H9 (cell line): ENCODE results near the gene GPR107. TPM values are rescaled to one million over a fixed set of nuclear protein-coding genes. Genes with fewer than 3 reads are reported as not detected.

Source experiments
- DNase-seq: peaks from one replicate; pipeline ENCODE4 v3.0.0-alpha.2; 2017
- H2AFZ ChIP-seq: one replicate; pipeline ENCODE4 v1.6.1; 2013; ENCODE audit warnings: mild to moderate bottlenecking, low read length, control low read depth, moderate library complexity
- H2AK5ac ChIP-seq: 2 replicates; pipeline ENCODE4 v1.6.1; 2013; ENCODE audit warnings: low read length, control low read depth, mixed read lengths; ENCODE audit not compliant: insufficient read length
- H2BK120ac ChIP-seq: one replicate; pipeline ENCODE4 v1.6.1; 2013; ENCODE audit warnings: low read depth, mild to moderate bottlenecking, low read length, control low read depth, inconsistent platforms; ENCODE audit not compliant: poor library complexity, severe bottlenecking
- H2BK12ac ChIP-seq: 2 replicates; pipeline ENCODE4 v1.6.1; 2013; ENCODE audit warnings: low read length, control low read depth, mixed read lengths, low read depth; ENCODE audit not compliant: insufficient read length
- H2BK15ac ChIP-seq: 2 replicates; pipeline ENCODE4 v1.6.1; 2013; ENCODE audit warnings: low read depth, low read length, control low read depth
- H2BK20ac ChIP-seq: one replicate; pipeline ENCODE4 v1.6.1; 2013; ENCODE audit warnings: low read depth, mild to moderate bottlenecking, low read length, control low read depth, inconsistent platforms; ENCODE audit not compliant: poor library complexity, severe bottlenecking
- H2BK5ac ChIP-seq: 2 replicates; pipeline ENCODE4 v1.6.1; 2013; ENCODE audit warnings: low read length, control low read depth, mixed read lengths; ENCODE audit not compliant: insufficient read length
- H3K14ac ChIP-seq: 2 replicates; pipeline ENCODE4 v1.6.1; 2013; ENCODE audit warnings: low read length, control low read depth; ENCODE audit not compliant: insufficient read depth
- H3K18ac ChIP-seq: 2 replicates; pipeline ENCODE4 v1.6.1; 2013; ENCODE audit warnings: low read depth, mild to moderate bottlenecking, mixed read lengths, low read length, control low read depth; ENCODE audit not compliant: insufficient read length
- H3K23ac ChIP-seq: 2 replicates; pipeline ENCODE4 v1.6.1; 2013; ENCODE audit warnings: low read length, control low read depth, mixed read lengths, low read depth; ENCODE audit not compliant: insufficient read length
- H3K23me2 ChIP-seq: 2 replicates; pipeline ENCODE4 v1.6.1; 2013; ENCODE audit warnings: low read depth, mild to moderate bottlenecking, mixed read lengths, low read length, control low read depth; ENCODE audit not compliant: insufficient read length, poor library complexity, severe bottlenecking
- H3K27ac ChIP-seq: 2 replicates; pipeline ENCODE4 v1.5.1; 2013; ENCODE audit warnings: low read length, control low read depth, mixed read lengths, low read depth; ENCODE audit not compliant: insufficient read length
- H3K27me3 ChIP-seq: 2 replicates; pipeline ENCODE4 v1.6.1; 2013; ENCODE audit warnings: low read length, control low read depth, inconsistent platforms; ENCODE audit not compliant: insufficient read depth
- H3K4ac ChIP-seq: 2 replicates; pipeline ENCODE4 v1.6.1; 2013; ENCODE audit warnings: low read depth, mild to moderate bottlenecking, control low read depth, inconsistent platforms, low read length, moderate library complexity
- H3K4me1 ChIP-seq: 2 replicates; pipeline ENCODE4 v1.6.1; 2013; ENCODE audit warnings: low read length, control low read depth, inconsistent platforms; ENCODE audit not compliant: insufficient read depth
- H3K4me2 ChIP-seq: 2 replicates; pipeline ENCODE4 v1.6.1; 2013; ENCODE audit warnings: low read length, control low read depth, mixed read lengths; ENCODE audit not compliant: insufficient read length, insufficient read depth
- H3K56ac ChIP-seq: 2 replicates; pipeline ENCODE4 v1.6.1; 2013; ENCODE audit warnings: low read depth, mild to moderate bottlenecking, mixed read lengths, low read length, control low read depth; ENCODE audit not compliant: insufficient read length
- H3K79me1 ChIP-seq: 2 replicates; pipeline ENCODE4 v1.6.1; 2013; ENCODE audit warnings: low read depth, mild to moderate bottlenecking, moderate library complexity, low read length, control low read depth, inconsistent platforms; ENCODE audit not compliant: insufficient read depth, poor library complexity, severe bottlenecking
- H3K79me2 ChIP-seq: 2 replicates; pipeline ENCODE4 v1.6.1; 2013; ENCODE audit warnings: low read length, control low read depth, inconsistent platforms; ENCODE audit not compliant: insufficient read depth
- H3K9ac ChIP-seq: 2 replicates; pipeline ENCODE4 v1.6.1; 2013; ENCODE audit warnings: low read length, control low read depth, mixed read lengths; ENCODE audit not compliant: insufficient read length; ENCODE audit errors: extremely low read depth
- H3K9me3 ChIP-seq: one replicate; pipeline ENCODE4 v1.6.1; 2013; ENCODE audit warnings: low read depth, low read length, inconsistent platforms; ENCODE audit not compliant: control insufficient read depth
- H3T11ph ChIP-seq: one replicate; pipeline ENCODE4 v1.6.1; 2013; ENCODE audit warnings: mild to moderate bottlenecking, low read length, control low read depth, inconsistent platforms
- H4K20me1 ChIP-seq: one replicate; pipeline ENCODE4 v1.6.1; 2013; ENCODE audit not compliant: control insufficient read depth, insufficient read length, insufficient read depth
- H4K5ac ChIP-seq: 2 replicates; pipeline ENCODE4 v1.6.1; 2013; ENCODE audit warnings: low read depth, mild to moderate bottlenecking, mixed read lengths, low read length, control low read depth; ENCODE audit not compliant: insufficient read length
- H4K8ac ChIP-seq: replicated peaks from 2 replicates; pipeline ENCODE4 v1.6.1; 2013; ENCODE audit warnings: low read length, control low read depth, mixed read lengths, low read depth; ENCODE audit not compliant: insufficient read length
- H4K91ac ChIP-seq: 2 replicates; pipeline ENCODE4 v1.6.1; 2013; ENCODE audit warnings: low read depth, mild to moderate bottlenecking, moderate library complexity, mixed read lengths, low read length, control low read depth; ENCODE audit not compliant: insufficient read length
- H3K27ac Mint-ChIP-seq, 3 experiments: 2 replicates in 2 of 3; 3 replicates in 1 of 3; pipeline ENCODE4 v1.8.0; 2020 to 2021; ENCODE audit warnings: mixed read lengths in 3 of 3, mild to moderate bottlenecking in 1 of 3, moderate library complexity in 1 of 3
- H3K27me3 Mint-ChIP-seq: 2 replicates; pipeline ENCODE4 v1.8.0; 2021; ENCODE audit warnings: low read depth, mild to moderate bottlenecking, moderate library complexity, mixed read lengths
- H3K36me3 Mint-ChIP-seq, 3 experiments: 2 replicates in 2 of 3; 3 replicates in 1 of 3; pipeline ENCODE4 v1.8.0; 2020 to 2021; ENCODE audit warnings: low read depth in 3 of 3, mixed read lengths in 3 of 3; ENCODE audit not compliant: insufficient read depth in 1 of 3
- H3K4me1 Mint-ChIP-seq, 2 experiments: 2 replicates each; pipeline ENCODE4 v1.8.0; 2020; ENCODE audit warnings: mixed read lengths in 2 of 2
- H3K4me3 Mint-ChIP-seq, 2 experiments: 2 replicates in 1 of 2; 3 replicates in 1 of 2; pipeline ENCODE4 v1.8.0; 2020 to 2021; ENCODE audit warnings: mild to moderate bottlenecking in 2 of 2, mixed read lengths in 2 of 2, moderate library complexity in 1 of 2
- H3K9me3 Mint-ChIP-seq, 2 experiments: 2 replicates in 1 of 2; 3 replicates in 1 of 2; pipeline ENCODE4 v1.8.0; 2020; ENCODE audit warnings: mild to moderate bottlenecking in 2 of 2, mixed read lengths in 2 of 2, moderate library complexity in 1 of 2
- CTCF ChIP-seq: fragments of 200-600 bp; sonication (generic); conservative IDR thresholded peaks from 3 replicates; pipeline ENCODE4 v1.8.0; 2021; ENCODE audit warnings: antibody characterized with exemption, mild to moderate bottlenecking
- WGBS: extraction: QIAGEN DNeasy Blood & Tissue Kit; methylation state at CpG from one replicate; pipeline ENCODE4 v1.1.7; 2013; ENCODE audit warnings: missing lambda C conversion rate, low lambda C conversion rate, mixed read lengths; ENCODE audit not compliant: insufficient read length; ENCODE audit errors: extremely low coverage; 5-methylcytosine and 5-hydroxymethylcytosine counted together
- total RNA-seq: library from RNA; stranded (reverse); gene quantifications from 2 replicates; pipeline ENCODE4 v1.2.1, GENCODE V29; 2021

Gene GPR107
- total RNA-seq, 1 experiment from 2014 or later: 38.0 TPM

DNA sequence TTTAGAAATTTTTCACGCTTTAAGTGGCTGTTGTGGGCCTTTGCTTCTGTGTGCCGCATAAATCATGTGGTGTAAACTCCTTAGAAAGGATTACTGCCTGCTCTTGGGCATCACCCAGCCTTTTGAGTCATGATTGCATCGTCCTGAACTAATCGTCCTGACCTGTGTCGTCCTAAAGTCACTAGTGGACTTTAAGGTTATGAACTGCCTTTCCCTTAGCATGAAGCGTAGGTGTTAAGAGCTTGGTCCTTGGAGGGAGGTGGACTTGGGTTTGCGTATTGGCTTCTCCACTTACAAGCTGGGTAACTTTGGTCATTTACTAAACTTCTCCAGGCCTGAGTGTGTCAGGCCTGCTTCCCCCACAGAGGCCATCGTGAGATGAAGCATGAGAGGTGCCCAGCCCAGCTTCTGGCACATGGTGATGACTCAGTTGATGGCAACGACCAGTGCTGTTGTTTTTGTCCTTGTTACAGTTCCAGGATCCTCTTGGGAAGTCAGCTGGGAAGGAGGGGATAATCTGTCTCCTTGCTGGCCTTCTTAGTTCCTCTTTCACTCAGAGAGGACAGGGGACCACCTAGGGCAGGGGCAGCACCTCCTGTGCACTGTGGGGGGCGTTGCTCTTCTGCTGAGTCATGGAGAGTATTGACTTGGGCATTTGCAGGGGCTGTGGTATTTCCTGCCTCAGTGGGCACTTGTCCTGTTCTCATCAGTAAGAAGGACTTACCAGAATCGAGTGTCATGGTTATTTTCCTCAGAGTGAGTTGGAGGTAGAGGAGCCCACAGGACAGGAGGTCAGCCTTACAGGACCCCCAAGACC, 64.3 kb downstream of the GPR107 start:
- no peak overlapping the region for H3K56ac ChIP-seq
- peak overlapping the region; percentile 11 for H2BK5ac ChIP-seq
- no peaks in the 10 kb centered on the region for H4K20me1 ChIP-seq
- H2BK120ac ChIP-seq: no peak overlapping the region
- TF ChIP-seq CTCF: no peak
- H2AFZ ChIP-seq: no peak overlapping the region
- H3K4me1 ChIP-seq: peaks cover 10% of the 10 kb centered on the region; the same call in 1 of the 2 replicates
- H3K79me1 ChIP-seq: no peaks in the 10 kb centered on the region
- H2BK12ac ChIP-seq: peak overlapping the region; percentile 17
- H3K79me2 ChIP-seq: no peaks in the 10 kb centered on the region
- H2AK5ac ChIP-seq: no peak overlapping the region
- H3K4ac ChIP-seq: no peak overlapping the region
- H3K27me3 Mint-ChIP-seq: no peaks in the 10 kb centered on the region
- no peak overlapping the region for H4K91ac ChIP-seq
- peak overlapping the region; percentile 63 to 96 (median 84); a peak in 6 of 7 replicates for H3K27ac Mint-ChIP-seq
- no peak overlapping the region for H3K4me3 Mint-ChIP-seq
- H4K8ac ChIP-seq: peak overlapping the region; percentile 4
- H3K9me3 Mint-ChIP-seq: no peaks in the 10 kb centered on the region
- H3T11ph ChIP-seq: no peak overlapping the region
- H3K36me3 Mint-ChIP-seq: peaks cover 0 to 34% (median 10%) of the 10 kb centered on the region in 3 experiments; a peak in 5 of 7 replicates
- no peak overlapping the region for H3K27ac ChIP-seq
- H3K18ac ChIP-seq: no peak overlapping the region
- no peaks in the 10 kb centered on the region for H3K27me3 ChIP-seq
- no peak overlapping the region for H2BK15ac ChIP-seq
- H4K5ac ChIP-seq: no peak overlapping the region
- peaks cover 37 to 39% of the 10 kb centered on the region in 2 experiments for H3K4me1 Mint-ChIP-seq
- H3K23me2 ChIP-seq: no peaks in the 10 kb centered on the region
- H3K23ac ChIP-seq: no peak overlapping the region
- DNase-seq: no peak
- no peak overlapping the region for H3K4me2 ChIP-seq
- H3K9ac ChIP-seq: no peak overlapping the region
- H3K14ac ChIP-seq: peak overlapping the region; percentile 43; the same call in 1 of the 2 replicates
- WGBS: no CpG with 5 or more reads among the region's 11 CpGs
- H3K9me3 ChIP-seq: no peaks in the 10 kb centered on the region
- no peak overlapping the region for H2BK20ac ChIP-seq
